GM21423 (cell line): Measurements from ENCODE around the gene SMIM7.

Experiments
- ATAC-seq: cut with Tn5 transposase; IDR thresholded peaks from one replicate; pipeline ENCODE4 v1.9.1; 2021; ENCODE audit warnings: mild to moderate bottlenecking, moderate library complexity; ENCODE audit not compliant: unreplicated experiment

The SMIM7 gene

GRCh38 chr19:16623576-16623975 is 36.4 kb downstream of the SMIM7 start:
- no peak for ATAC-seq

- no peak for ATAC-seq
Measured at GRCh38 chr19:16623066-16623465, 36.9 kb downstream of the SMIM7 start.

- ATAC-seq = no peak
Measured at GRCh38 chr19:16621165-16621800, 38.7 kb downstream of the SMIM7 start.

GRCh38 chr19:16620584-16620983 is 39.4 kb downstream of the SMIM7 start:
- ATAC-seq = no peak

GRCh38 chr19:16620018-16620417 is 39.9 kb downstream of the SMIM7 start:
- no peak for ATAC-seq

GRCh38 chr19:16619457-16619856 is 40.5 kb downstream of the SMIM7 start:
- no peak for ATAC-seq

GRCh38 chr19:16618248-16618647 is 41.7 kb downstream of the SMIM7 start:
- no peak for ATAC-seq

GRCh38 chr19:16615808-16616207 is 44.1 kb downstream of the SMIM7 start:
- no peak for ATAC-seq

GRCh38 chr19:16614941-16615340 is 45.0 kb downstream of the SMIM7 start:
- no peak for ATAC-seq

- ATAC-seq = no peak
Measured at GRCh38 chr19:16613841-16614240, 46.1 kb downstream of the SMIM7 start.

- ATAC-seq = no peak
Measured at GRCh38 chr19:16612636-16613035, 47.3 kb downstream of the SMIM7 start.

GRCh38 chr19:16611121-16611520 is 48.8 kb downstream of the SMIM7 start:
- no peak for ATAC-seq

GRCh38 chr19:16609511-16610200 is 50.3 kb downstream of the SMIM7 start:
- no peak for ATAC-seq

- ATAC-seq = no peak
Measured at GRCh38 chr19:16608290-16608739, 51.6 kb downstream of the SMIM7 start.

- no peak for ATAC-seq
Measured at GRCh38 chr19:16607819-16608218, 52.1 kb downstream of the SMIM7 start.

GRCh38 chr19:16605553-16605994 is 54.4 kb downstream of the SMIM7 start:
- ATAC-seq = no peak

- no peak for ATAC-seq
Measured at GRCh38 chr19:16605115-16605514, 54.8 kb downstream of the SMIM7 start.

- no peak for ATAC-seq
Measured at GRCh38 chr19:16604615-16605014, 55.3 kb downstream of the SMIM7 start.

- ATAC-seq = no peak
Measured at GRCh38 chr19:16603090-16603489, 56.9 kb downstream of the SMIM7 start.

GRCh38 chr19:16601378-16602052 is 58.4 kb downstream of the SMIM7 start:
- ATAC-seq = no peak

GRCh38 chr19:16600824-16601223 is 59.1 kb downstream of the SMIM7 start:
- ATAC-seq = no peak
